Fibroblast of villous mesenchyme (primary cell): ENCODE results near the gene PHF1. TPM values are rescaled to one million over a fixed set of nuclear protein-coding genes. Genes with fewer than 3 reads are reported as not detected.
A peak's percentile ranks its signal among the peaks of the same experiment; 100 is the strongest.

ENCODE experiments used
- DNase-seq: peaks from one replicate; pipeline ENCODE4 v3.0.0-alpha.2; 2010; ENCODE audit warnings: low read depth
- H3K4me3 ChIP-seq: 2 replicates; pipeline ENCODE4 v1.5.1; 2011; ENCODE audit warnings: low read depth, mild to moderate bottlenecking, low read length
- CTCF ChIP-seq: IDR thresholded peaks from 2 replicates; pipeline ENCODE4 v1.5.1; 2012; ENCODE audit warnings: low read depth, mild to moderate bottlenecking, low read length; ENCODE audit not compliant: insufficient read depth
- total RNA-seq: library from RNA; depleted of rRNA; stranded (reverse); fragments of >200 nt; gene quantifications from 2 replicates; pipeline ENCODE4 v1.2.3, GENCODE V29; 2012

Gene PHF1
- total RNA-seq, 1 donor, result 30.2 TPM

GRCh38 chr6:33421344-33421643 lies 10.5 kb downstream of the PHF1 start:
- H3K4me3 ChIP-seq, result peak overlapping the region; percentile 61
- no peak for TF ChIP-seq CTCF
- no peak for DNase-seq

GRCh38 chr6:33423777-33424176 lies 13.0 kb downstream of the PHF1 start:
- H3K4me3 ChIP-seq, result no peak overlapping the region
- DNase-seq, result no peak
- no peak for TF ChIP-seq CTCF

- no peak for DNase-seq
- H3K4me3 ChIP-seq, result peak overlapping the region; percentile 79
- TF ChIP-seq CTCF, result no peak
Measured at GRCh38 chr6:33424855-33425667, 14.2 kb downstream of the PHF1 start.

- peak; percentile 88 for DNase-seq
- peak; percentile 59 for TF ChIP-seq CTCF
Measured at GRCh38 chr6:33425668-33426577, 15.1 kb downstream of the PHF1 start.

GRCh38 chr6:33426590-33427511 lies 16.0 kb downstream of the PHF1 start:
- no peak for TF ChIP-seq CTCF
- no peak for DNase-seq
- peak overlapping the region; percentile 79 for H3K4me3 ChIP-seq

More at GRCh38 chr6:33425668-33426577, 15.1 kb downstream of the PHF1 start:
- peak overlapping the region; percentile 79 for H3K4me3 ChIP-seq

- peak overlapping the region; percentile 79 for H3K4me3 ChIP-seq
- peak; percentile 22 for DNase-seq
- TF ChIP-seq CTCF, result peak; percentile 9
Measured at GRCh38 chr6:33427585-33428223, 16.9 kb downstream of the PHF1 start.
